NCI-H524 treated with DMSO at 0.1 percent for 48 hours (cell line): ENCODE measurements around the gene ROPN1L.

Experiments
- DNase-seq: peaks from one replicate; lab custom pipeline; 2025; lab: John Stamatoyannopoulos, UW

Gene ROPN1L

GRCh38 chr5:10427978-10428377, 13.7 kb upstream of the ROPN1L start:
- DNase-seq = no peak

- peak; percentile 32 for DNase-seq
Observed at GRCh38 chr5:10431415-10431814, 10.3 kb upstream of the ROPN1L start.

GRCh38 chr5:10432059-10433008, 9.3 kb upstream of the ROPN1L start:
- peak; percentile 98 for DNase-seq

- no peak for DNase-seq
Observed at GRCh38 chr5:10434392-10434791, 7.3 kb upstream of the ROPN1L start.

- no peak for DNase-seq
Observed at GRCh38 chr5:10438301-10438700, 3.4 kb upstream of the ROPN1L start.

GRCh38 chr5:10439692-10440091, 2.0 kb upstream of the ROPN1L start:
- DNase-seq = no peak

DNA sequence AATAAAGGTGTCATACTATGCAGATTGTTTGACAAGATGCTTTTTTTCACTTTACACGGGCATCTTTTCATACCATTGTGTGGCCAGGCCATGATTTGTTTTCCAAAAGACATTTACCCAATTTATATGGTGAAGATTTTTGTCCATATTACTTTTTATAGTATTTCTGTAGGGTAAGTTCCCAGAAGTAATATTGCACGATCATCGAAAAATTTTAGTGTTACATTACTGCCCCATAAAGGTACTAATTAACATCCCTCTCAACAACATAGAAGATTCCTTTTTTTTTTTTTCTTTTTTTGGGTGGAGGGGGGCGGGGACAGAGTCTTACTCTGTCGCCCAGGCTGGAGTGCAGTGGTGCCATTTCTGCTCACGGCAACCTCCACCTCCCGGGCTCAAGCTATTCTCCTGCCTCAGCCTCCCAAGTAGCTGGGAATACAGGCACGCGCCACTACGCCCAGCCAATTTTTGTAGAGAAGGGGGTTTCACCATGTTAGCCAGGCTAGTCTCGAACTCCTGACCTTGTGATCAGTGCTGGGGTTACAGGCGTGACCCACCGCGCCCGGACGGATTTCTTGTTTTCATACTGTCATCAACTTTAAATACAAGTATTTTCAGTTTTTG, 1.2 kb upstream of the ROPN1L start:
- DNase-seq = no peak

GRCh38 chr5:10441992-10442435, 335 bp downstream of the ROPN1L start:
- DNase-seq = no peak

DNA sequence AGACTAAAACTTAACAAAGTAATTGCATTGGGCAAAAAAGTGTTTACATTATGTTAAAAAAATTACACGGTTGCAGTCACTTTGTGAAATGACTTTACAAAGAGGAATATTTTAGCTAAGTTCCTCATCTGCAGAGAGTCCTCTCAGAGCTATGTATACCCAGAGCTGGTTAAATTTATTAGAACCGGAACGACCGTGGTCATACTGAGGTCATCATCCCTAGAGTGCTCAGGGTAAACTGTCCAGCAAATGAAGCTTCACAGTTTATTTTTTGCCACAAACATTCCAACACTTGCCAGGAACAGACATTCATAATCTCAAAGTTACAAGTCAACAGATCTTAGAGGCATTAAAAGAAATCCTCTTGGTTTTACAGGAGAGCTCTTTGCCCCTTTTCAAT, 897 bp downstream of the ROPN1L start:
- DNase-seq = no peak

GRCh38 chr5:10445352-10445751, 3.7 kb downstream of the ROPN1L start:
- no peak for DNase-seq

GRCh38 chr5:10446490-10446889, 4.8 kb downstream of the ROPN1L start:
- no peak for DNase-seq

GRCh38 chr5:10447041-10447440, 5.4 kb downstream of the ROPN1L start:
- no peak for DNase-seq

GRCh38 chr5:10448754-10449360, 7.2 kb downstream of the ROPN1L start:
- DNase-seq = no peak

- no peak for DNase-seq
Observed at GRCh38 chr5:10451137-10451824, 9.6 kb downstream of the ROPN1L start.

DNA sequence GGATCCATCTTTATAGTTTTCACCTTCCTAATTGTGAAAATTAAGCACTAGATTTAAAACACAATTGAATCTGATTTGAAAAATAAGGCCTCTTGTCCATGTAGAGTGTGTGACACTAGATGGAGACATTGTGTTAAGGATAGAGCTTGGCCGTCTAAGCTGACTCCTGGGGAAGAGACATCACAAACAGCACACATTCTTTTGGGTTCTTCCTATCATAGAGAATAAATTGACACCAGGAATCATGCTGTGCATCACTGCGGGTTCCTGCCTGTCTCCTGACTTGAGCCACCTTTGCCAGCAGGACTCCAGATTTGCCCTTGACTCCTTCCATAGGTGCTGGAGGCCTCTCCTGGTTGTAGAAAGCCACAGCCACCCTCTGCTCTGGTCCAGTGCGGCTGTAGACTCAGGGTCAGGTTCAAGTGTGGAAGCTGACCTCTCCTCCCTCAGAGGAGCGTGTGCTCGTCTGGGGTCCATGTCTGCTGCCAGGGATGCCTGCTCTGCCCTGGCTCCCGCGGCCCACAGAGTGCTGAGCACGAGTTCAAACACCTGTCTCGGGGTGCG, 11.2 kb downstream of the ROPN1L start:
- DNase-seq = peak; percentile 57

DNA sequence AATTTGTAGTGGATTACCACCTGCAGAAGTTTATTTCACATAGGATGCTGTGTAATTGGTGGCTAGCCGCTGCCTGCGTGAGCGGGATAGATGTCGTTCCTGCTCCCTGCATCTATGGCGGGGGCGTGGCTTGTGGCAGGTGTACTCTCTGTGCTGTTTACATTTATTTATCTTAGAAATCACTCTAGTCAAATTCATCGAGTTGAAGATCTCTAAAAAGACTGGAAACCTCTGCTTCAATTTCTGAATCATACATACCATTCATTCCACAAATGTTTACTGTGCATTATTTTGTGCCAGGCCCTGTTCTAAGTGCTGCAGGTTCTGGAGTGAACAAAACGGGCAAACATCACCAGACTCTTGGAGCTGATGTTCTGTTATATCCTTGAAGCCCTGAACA, 11.9 kb downstream of the ROPN1L start:
- no peak for DNase-seq

GRCh38 chr5:10454591-10455276, 13.1 kb downstream of the ROPN1L start:
- no peak for DNase-seq

- no peak for DNase-seq
Observed at GRCh38 chr5:10455277-10455670, 13.6 kb downstream of the ROPN1L start.

- no peak for DNase-seq
Observed at GRCh38 chr5:10456583-10457420, 15.1 kb downstream of the ROPN1L start.
